Stimulated activated CD8-positive, alpha-beta memory T cell treated with anti-CD3 and anti-CD28 coated beads, Interleukin-4, amount 100 ng/mL, for 1 hour (primary cell): ENCODE results near the gene ZCCHC17.

Source experiments
- DNase-seq, 2 donors: peaks; one replicate each; pipeline ENCODE4 v3.0.0-alpha.2; 2020; ENCODE audit warnings: low read depth in 2 of 2, low spot score in 1 of 2

ZCCHC17 gene

DNA sequence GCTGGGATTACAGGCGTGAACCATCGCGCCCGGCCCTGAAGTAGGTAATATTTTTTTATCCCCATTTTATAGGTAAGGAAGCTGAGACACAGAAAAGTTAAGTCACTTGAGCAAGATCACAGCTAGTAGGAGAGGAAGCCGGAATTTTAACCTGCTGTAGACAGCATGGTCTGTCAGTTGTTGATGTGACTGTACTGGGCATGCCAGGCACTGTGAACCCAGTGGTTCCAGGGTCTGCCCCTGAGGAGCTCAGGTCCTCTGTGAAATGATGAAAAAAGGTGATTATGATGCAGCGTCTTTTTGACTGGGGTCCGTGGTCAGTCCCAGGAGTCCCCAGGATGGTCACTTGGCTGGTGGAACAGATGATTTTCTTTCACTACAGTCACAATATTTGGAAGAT lies 92.8 kb downstream of the ZCCHC17 start:
- DNase-seq: no peak

DNA sequence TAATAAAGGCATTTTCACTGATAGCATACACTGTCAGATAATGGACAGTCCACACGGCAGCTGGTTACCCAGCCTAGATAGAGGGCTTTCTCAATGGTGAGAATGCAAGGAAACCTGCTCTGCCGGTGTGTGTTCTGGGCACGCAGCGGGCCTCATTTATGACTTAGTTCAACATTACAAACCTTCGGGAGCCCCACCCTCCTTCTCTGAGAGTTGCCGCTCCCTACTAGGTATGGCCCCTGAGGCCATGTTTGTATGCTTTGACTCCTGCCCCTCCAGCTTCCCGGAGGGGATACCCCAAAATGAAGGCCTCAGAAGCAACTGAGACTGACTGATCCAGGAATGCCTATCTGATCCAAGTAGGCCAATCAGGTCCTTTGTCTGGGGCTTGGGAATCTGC lies 93.2 kb downstream of the ZCCHC17 start:
- DNase-seq: no peak

DNA sequence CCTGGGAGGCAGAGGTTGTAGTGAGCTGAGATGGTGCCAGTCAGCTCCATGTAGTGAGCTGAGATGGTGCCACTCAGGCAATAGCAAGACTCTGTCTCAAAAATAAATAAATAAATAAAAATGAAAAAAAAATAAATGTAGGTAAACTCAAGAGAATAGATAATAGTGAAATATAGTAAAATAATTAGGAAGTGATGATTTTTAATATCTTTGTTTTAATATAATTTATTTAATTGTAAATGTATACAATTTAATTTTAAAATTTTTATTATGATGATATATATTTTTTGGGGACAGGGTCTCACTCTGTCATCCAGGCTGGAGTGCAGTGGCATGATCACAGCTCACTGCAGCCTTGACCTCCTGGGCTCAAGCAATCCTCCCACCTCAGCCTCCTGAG lies 96.6 kb downstream of the ZCCHC17 start:
- no peak for DNase-seq

DNA sequence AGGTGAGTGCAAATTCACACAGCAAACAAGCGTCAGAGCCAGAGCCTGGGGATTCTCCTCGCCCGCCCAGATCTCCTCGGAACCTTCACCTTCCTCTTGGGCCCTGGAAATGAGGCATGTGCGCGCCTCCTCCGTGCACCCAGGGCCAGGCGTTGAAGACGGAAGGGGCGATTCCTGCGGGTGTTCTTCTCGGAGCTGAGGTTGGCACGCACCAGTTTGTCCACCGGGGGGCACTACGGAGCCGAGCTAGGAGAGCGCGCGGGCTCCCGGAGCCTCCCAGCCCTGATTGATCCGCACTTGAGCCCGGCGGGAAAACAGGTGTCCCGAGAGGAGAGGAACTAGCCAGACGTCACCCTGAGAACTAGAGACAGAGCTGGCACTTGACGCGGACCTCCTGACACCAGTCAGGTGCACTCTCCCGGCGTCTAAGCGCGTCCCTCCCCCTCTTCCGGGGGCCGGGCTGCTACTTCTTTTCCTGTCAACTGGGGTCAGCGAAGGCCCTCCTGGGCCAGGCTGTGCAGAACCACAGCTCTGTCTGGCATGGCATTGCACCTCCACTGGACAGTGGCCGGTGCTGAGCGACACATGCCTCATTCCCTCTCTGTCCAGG lies 97.9 kb downstream of the ZCCHC17 start:
- DNase-seq: peak; percentile 50 to 58

DNA sequence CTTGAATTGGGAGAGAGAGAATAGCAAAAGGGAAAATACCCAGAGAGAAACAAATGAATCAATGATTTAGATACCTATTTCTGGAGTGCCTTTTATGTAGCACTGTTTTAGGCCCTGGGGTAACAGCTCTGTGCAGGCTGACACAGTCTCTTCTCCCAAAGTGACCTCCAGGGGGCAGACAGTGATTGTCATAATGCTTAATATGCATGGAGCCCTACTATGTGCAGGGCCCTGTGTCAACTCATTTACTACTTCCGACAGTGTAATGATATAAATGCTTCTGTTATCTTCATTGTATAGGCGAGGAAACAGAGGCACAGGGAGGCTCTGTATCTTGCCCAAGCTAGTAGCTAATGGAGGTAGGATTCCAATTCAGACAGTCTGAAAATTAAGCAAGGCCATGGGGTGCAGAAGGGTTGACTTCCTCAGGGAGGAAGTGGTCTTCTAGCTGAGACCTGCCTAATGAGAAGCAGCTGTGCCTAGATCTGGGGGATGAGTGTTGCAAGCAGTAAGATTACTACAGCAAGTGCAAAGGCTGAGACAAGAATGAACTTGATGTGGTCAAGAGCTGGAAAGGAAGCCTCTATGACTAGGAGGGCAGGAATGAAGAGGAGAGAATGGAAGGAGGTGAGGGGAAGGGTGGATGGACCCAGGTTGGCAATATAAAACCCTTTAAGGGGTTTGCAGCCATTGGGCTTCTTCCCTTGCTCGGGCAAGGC lies 100.0 kb downstream of the ZCCHC17 start:
- no peak for DNase-seq

DNA sequence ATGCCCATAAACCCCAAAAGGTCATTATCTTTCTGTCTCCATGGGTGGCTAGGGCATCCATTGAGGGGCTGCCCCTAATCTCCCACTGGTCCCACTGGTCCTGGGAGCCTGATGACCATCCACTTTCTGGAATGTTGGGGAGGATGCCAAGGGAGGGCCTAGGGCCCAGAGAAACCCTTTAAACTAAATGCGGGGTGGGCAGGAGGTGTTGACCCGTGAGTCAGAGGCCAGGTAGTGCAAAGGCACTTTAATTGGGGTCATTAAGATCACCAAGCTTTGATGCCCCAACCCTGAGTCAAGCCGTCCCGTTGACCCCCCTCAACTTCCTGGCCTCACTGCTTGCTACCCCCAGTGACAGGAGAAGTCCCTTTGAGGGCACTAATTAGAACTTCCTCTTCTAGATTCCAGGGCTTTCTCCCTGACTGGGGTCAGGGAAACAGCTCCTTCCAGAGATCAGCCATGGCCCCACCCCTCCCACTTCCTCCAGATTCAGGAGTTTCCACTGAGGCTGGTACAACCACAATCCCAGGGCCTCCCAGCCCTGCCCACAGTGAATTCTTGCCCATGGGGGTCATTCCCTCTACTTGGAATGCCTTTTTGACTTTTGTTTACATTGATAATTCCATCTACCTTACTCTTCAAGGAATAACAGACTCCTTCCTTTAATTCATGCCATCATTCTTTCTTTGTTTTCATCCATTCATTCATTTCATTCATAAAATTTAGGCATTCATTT lies 100.7 kb downstream of the ZCCHC17 start:
- DNase-seq: no peak

DNA sequence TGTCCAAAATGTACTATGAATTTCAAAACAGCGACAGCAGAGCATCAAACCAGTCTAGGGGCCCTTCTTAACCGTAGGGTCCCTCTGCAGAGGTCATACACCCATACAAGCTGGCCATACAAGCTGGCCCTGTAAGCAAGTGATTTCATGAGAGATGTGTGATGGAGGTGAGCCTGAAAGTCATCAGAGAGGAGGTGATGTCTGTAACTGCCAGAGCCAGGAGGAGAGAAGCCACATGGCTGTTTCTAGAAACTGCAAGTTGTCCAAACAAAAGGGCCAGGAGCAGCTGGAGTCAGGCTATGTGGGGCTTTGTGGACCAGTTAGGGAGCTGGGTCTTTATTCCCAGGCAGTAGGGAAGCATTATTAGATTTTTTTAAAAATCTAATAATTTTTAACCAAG lies 101.4 kb downstream of the ZCCHC17 start:
- DNase-seq: no peak

DNA sequence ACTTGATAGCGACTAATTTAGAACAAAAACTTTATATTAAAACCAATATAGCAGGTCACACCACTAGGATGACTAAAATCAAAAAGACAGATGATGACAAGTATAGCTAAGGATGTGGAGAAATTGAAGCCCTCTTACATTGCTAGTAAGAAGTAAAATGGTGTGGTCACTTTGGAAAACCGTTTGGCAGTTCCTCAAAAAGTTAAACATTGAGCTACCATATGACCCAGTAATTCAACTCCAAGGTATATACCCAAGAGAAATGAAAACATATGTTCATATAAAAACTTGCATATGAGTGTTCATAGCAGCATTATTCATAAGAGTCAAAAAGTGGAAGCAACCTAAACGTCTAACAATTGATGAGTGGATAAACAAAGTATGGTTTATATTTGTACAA lies 103.1 kb downstream of the ZCCHC17 start:
- no peak for DNase-seq

DNA sequence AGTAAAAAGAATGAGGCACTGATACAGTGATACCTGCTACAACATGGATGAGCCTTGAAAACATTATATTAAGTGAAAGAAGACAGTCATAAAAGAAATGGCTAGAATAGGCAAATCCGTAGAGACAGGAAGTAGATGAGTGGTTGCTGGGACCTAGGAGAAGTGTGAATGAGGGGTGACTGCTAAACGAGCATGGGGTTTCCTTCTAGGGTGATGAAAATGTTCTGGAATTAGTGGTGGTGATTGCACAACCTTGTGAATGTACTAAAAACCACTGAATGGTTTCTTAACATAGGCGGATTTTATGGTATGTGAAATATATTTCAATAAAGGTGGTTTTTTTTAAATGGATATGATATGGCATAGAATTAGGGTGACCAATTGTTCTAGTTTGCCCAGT lies 103.6 kb downstream of the ZCCHC17 start:
- no peak for DNase-seq

DNA sequence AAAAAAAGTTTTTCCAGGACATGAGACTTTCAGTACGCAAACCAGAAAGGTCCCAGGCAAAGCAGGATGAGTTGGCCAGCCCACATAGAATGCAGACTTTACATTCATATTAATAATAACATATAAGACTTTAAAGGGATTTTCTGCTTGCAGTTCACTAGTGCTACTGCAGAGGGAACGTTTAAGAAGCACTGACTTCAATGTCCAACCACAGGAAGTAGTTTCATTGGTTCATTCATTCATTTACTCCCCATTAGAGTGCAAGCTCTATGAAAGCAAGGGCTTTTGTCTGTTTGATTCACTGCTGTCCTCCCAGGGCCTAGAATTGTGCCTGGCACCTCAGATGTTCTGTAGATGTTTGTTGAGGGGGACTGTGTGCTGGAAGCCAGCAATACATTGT lies 104.4 kb downstream of the ZCCHC17 start:
- DNase-seq: no peak

DNA sequence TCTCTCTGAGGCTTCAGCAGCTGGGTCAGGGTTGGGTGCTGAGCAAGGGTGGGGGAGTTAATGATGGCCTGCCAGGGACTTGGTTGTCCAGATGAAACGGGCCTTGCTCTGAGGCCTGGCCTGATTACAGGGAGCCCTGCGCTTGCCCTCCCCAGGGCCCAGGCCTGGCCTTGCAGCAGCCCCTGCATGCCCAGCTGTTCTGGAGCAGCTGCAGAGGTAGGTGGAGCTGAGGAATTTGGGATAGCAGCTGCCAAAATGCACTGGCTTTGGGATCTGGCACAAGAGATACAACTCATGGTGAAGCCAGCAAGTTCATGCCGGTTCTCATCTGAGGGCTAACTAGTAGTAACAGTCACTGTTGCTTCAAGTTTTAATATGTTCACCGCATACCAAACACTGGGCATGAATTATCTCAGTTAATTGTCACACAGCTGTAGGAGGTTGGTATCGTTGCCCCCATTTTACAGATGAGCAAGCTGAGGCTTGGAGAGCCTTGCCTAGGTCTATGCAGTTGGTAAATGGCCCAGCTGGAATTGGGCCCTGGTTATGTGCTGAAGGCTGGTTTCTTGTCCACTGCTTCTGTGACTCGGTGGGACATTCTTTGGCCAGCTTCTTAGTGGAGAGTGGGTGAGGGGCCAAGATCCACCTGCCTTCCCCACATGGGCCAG lies 108.9 kb downstream of the ZCCHC17 start:
- no peak for DNase-seq

DNA sequence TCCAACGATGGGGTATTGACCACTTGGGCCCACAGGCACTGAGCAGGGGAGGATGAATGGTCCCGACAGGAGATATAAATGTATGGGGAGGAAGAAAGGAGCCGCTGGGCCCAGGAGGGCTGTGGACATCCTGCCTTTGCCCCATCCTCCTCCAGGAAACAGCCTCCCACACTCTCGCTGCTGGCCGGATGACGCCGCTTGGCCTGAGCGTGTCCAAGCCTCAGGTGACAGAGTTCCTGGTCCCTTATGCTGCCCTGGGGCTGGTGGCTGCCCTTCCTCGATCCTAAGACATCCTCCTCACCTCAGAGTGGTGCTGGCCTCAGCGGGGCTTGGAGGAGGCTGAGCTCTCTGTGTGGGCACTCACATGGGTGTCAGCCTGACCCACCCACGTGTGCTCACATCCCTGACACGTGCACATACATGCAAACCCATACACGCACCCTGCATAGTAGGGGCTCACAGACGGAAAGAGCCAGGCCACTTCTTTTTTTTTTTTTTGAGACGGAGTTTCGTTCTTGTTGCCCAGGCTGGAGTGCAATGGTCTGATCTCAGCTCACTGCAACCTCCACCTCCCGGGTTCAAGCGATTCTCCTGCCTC lies 110.3 kb downstream of the ZCCHC17 start:
- no peak for DNase-seq

DNA sequence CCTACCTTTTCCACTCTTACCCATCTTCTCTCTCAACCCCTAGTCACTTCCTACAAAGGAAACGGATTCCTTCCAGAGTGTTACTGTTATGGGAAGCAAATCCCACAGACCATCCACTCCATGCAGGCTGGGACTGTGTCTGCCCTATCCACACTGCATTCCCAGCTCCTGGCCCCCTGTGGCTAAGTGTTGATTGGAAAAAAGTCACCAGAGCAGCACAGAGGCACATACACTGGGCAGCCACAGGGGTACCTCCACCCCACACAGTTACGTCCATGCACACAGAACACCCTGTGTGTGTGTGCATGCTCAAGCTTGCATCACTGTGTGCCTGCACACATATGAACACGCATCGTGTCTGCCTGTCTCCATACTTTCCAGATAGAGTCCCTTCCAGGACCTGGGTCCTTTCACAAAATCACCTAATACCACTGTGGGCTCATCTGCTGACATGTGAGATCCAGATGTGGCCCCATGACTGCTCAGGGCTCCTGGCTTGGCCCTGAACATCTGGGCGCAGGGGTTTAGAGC lies 112.0 kb downstream of the ZCCHC17 start:
- no peak for DNase-seq

DNA sequence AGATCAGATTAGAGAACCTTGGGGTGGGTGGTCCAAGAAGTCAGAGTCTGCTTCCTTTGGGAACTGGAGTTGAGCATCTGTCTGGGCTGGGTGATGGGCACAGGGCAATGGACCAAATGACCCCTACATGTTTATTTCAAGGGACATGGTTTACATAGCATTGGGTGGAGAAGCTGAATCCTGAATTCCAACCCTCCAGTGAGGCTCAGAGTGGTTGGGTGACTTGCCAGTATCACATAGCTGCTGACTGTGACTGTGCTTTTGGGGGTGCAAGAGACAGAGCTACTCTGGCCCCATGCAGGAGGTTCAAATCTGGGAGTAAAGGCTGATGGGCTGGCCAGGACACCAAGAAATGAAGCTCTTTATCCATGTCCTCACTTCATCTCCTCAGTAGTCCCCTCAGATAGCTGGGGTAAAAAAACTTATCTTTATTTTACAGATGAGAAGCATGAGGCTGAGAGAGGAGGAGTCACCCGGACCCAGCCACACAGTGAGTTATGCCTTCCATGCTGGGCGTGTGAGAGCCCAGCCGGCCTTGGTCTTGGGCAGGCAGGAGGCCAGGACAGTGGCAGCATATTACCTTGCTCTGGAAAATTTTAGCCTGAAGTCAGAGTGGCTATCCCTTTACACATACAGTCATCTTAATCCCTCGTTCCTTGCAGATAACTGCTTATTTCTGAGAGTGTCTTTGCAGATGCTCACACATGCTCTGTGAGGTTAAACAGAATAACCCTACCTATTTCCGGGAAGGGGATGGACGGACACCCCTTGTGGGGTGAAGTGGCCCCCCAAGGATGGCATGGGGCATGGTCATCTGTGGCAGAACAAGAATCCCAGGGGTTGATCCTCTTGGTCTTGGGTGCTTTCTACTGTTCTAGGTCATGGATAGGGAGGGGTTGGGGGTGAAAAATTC lies 113.4 kb downstream of the ZCCHC17 start:
- no peak for DNase-seq

DNA sequence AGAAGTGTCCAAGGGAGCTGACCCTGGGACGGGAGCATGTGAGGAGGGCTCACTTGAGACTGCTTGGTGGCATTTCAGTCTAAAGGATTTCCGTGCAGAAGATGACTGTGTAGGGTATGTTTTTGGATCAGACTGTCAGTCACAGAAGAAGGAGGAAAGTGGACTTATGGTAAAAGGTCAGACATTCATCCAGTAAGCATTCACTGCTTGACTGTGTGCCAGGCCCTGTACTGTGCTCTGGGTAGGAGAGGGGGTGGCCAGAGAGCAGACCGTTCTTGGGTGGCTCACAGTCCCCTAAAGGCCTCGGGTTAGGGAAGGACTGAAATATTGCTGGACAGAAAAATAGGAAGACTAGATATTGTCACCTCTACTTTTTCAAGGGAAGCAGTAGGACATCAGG lies 114.0 kb downstream of the ZCCHC17 start:
- no peak for DNase-seq

DNA sequence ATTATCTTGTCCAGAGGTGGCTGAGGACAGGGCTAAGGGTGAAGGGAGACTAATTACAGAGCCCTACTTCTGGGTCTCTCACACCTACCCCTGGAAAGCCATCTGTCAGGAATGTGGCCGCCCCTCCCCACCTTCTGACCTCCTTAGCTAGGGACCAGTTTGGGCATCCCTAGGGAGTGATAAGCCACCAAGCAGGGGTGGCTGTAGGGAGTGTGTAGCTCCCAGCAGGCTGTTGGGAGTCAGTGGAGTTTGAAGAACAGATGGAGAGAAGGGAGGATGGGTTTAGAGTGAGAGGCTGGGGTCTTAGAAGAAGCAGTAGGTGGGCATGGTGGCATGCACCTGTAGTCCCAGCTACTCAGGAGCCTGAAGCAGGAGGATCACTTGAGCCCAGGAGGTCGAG lies 115.4 kb downstream of the ZCCHC17 start:
- no peak for DNase-seq

DNA sequence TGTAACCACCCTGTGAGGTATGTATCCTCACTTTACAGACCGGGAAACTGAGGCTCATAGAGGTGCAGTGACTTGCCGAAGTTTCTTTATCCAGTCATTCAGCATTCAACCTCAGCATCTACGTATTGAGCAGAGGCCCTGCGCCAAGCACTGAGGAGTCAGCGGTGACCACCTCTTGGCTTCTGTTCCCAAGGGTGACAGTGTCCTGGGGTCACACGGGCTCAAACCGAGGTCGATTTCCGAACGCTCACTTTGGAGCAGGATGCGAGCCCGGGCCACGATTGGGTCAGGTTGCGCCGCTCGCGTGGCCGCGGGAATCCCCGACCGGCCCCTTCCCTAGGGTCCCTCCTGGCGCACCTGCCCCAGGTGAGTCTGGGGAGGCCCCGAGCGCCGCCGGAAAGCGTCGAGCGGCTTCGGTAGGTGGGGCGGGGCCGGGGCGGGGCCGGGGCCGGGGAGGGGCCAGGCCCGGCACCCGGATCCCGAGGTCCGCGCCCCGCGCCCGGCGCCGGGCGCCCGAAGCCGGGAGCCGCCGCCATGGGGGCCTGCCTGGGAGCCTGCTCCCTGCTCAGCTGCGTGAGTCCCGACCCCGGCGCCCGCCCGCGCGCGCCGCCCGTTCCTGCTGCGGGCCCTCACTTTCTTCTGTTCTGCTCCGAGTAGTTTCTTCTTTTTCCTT lies 116.0 kb downstream of the ZCCHC17 start, which contains the start of gene SERINC2:
Gene SERINC2 (plus strand): TSS at position 482 of the 673 bp plus-strand sequence. CDS start 53 bp downstream, at position 535.
- DNase-seq: no peak

DNA sequence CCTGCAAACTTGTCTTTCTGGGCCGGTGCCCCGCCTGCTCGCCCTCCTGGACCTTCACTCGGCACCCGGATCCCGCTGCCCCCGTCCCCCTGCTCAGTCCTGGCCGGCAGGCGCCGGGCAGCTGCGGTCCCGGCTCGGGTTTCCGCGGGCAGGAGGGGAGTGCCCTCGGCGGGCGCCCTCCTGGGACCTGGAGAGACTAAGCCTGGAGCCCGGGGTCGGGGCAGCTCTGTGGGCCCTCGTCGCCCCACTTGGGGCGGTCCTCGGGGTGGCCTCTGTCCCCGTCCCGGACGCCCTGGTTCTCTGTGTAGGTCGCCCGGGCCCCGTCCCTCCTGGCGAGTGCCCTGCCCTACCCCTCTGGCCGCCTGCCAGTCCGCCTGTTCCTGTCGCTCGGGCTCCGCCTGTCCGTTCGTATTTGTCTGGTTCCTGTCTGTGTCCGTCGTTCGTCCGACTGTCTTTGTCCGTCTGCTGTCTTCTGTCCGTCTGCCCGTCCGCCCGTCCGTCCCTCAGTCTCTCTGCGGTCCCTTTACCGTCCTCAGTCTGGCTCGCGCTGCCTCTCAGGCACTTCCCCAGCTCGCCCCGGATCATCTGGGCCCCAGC lies 116.7 kb downstream of the ZCCHC17 start:
- DNase-seq: no peak
